ENCODE data around the gene SCAF8.

SCAF8 gene

GRCh38 chr6:154842833-154843232 is 109.6 kb downstream of the SCAF8 start:
- DNase-seq, result no peak

- DNase-seq, result no peak
These were observed 114.1 kb downstream of the SCAF8 start for GRCh38 chr6:154847318-154847717.

- no peak for DNase-seq
These were observed 115.4 kb downstream of the SCAF8 start for GRCh38 chr6:154848580-154848979.

GRCh38 chr6:154849475-154849874 is 116.3 kb downstream of the SCAF8 start:
- no peak for DNase-seq

- no peak for DNase-seq
These were observed 119.5 kb downstream of the SCAF8 start for GRCh38 chr6:154852687-154853086.

GRCh38 chr6:154857529-154857928 is 124.3 kb downstream of the SCAF8 start:
- no peak for DNase-seq

GRCh38 chr6:154861825-154862224 is 128.6 kb downstream of the SCAF8 start:
- peak; percentile 39 for DNase-seq

GRCh38 chr6:154862536-154862935 is 129.3 kb downstream of the SCAF8 start:
- DNase-seq, result no peak

- DNase-seq, result no peak
These were observed 130.8 kb downstream of the SCAF8 start for GRCh38 chr6:154864066-154864430.

- DNase-seq, result no peak
These were observed 132.1 kb downstream of the SCAF8 start for GRCh38 chr6:154865291-154865690.

GRCh38 chr6:154868143-154868594 is 135.0 kb downstream of the SCAF8 start:
- peak; percentile 64 for DNase-seq

- DNase-seq, result peak; percentile 13
These were observed 139.4 kb downstream of the SCAF8 start for GRCh38 chr6:154872542-154873114.

GRCh38 chr6:154873546-154873945 is 140.3 kb downstream of the SCAF8 start:
- no peak for DNase-seq

GRCh38 chr6:154874773-154875592 is 141.8 kb downstream of the SCAF8 start:
- DNase-seq, result no peak

- DNase-seq, result no peak
These were observed 143.5 kb downstream of the SCAF8 start for GRCh38 chr6:154876486-154877280.

GRCh38 chr6:154878871-154879491 is 145.8 kb downstream of the SCAF8 start:
- DNase-seq, result no peak

GRCh38 chr6:154882107-154882506 is 148.9 kb downstream of the SCAF8 start:
- DNase-seq, result no peak
